Stimulated activated CD8-positive, alpha-beta memory T cell treated with anti-CD3 and anti-CD28 coated beads, Interleukin-2, amount 100 ng/mL, for 1 hour (primary cell): Measurements from ENCODE around the gene CNTNAP2.
"Not testable (repeated sequence)": the region's sequence is repeated elsewhere in the genome, so short reads cannot be mapped to it uniquely, and the experiment has no call there.

Experiments used
- DNase-seq, 2 donors: peaks; one replicate each; pipeline ENCODE4 v3.0.0-alpha.2; 2020; ENCODE audit warnings: low read depth in 2 of 2

Gene CNTNAP2

GRCh38 chr7:147639751-147640150 is 1523.2 kb downstream of the CNTNAP2 start:
- DNase-seq = no peak

- DNase-seq = no peak
Measured at GRCh38 chr7:147640821-147641220, 1524.2 kb downstream of the CNTNAP2 start.

- no peak for DNase-seq
Measured at GRCh38 chr7:147646568-147646967, 1530.0 kb downstream of the CNTNAP2 start.

GRCh38 chr7:147650991-147651390 is 1534.4 kb downstream of the CNTNAP2 start:
- no peak for DNase-seq

GRCh38 chr7:147651601-147652000 is 1535.0 kb downstream of the CNTNAP2 start:
- DNase-seq = no peak

DNA sequence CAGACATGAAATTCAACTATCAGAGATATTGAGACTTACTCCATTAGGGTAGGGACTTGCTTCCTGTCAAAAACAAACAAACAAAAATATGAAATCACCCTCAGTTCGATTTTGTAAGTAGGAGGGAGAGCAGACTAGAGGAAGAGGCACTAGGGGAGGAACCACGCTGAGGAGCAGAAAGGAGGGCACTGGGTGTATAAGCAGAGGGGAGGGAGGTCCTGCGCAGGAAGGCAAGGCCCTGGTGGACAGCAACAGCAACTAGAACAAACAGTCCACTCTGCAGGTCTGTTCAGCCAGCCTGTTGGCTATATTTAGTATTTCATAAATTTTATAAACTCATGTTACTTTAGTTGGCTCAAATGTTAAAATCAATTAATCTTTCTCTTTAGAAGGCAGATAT is 1536.9 kb downstream of the CNTNAP2 start:
- no peak for DNase-seq

GRCh38 chr7:147658392-147658967 is 1541.9 kb downstream of the CNTNAP2 start:
- DNase-seq = no peak

DNA sequence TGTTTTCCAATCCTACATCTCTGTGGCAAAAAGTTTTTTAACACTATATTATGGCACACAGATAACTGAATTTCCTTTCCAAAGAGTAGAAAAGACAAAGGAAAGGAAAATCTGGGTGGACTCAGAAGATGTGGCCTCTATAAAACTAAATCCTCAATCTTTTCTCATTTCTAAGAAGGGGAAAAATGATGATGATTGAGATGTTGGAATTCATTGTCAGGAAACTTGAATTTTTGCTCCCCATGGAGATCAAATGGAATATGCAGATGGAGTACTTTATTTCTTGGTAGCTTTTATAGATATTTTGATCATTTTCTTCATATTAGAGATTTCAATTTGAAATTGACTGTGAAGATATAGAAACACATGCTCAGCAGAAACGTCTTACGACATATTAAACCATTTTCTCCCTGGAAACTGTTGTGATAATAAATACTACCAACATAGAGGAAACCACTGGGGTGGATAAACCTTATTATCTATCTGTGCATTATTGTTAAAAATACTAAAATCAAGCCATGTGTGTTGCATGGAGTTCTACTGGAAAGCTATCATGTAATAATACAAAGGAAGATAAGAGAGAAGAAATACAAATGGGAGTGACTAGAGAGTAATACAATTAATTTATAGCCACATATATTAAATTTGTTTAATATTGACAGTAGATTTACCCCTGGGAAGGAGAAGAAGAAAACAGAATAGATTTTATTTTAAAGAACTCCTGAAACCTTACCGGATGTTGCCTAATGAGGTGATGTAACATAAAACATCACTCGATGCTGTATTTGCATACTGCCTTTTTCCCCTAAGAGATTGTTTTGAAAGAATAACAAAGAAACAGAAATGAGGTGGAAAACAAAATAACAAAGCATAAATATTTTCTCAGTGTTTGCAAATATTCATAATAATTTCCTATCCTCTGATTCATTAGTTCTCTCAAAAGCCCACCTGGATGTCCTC is 1542.7 kb downstream of the CNTNAP2 start:
- no peak for DNase-seq

GRCh38 chr7:147664541-147664940 is 1547.9 kb downstream of the CNTNAP2 start:
- DNase-seq = no peak

DNA sequence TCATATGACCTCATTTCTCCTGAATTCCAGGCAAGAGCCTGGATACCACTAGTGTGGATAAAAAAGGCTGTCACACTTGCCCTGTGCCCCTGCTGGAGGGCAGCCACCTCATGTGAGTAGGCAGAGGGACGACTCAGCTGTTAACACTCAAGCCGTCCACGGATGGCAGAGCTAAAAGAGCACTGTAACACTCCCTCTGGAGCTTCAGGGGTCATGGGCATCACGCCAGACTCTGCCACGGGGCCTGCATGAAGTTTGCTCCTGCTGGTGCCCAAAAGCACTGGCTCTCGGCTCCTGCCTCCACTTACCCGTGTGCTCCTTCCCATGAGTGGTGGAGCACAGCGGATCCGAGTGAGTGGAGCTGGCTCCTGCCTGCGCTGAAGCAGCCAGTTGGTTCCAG is 1554.2 kb downstream of the CNTNAP2 start:
- no peak for DNase-seq

- no peak for DNase-seq
Measured at GRCh38 chr7:147674705-147675104, 1558.1 kb downstream of the CNTNAP2 start.

GRCh38 chr7:147678943-147679342 is 1562.3 kb downstream of the CNTNAP2 start:
- DNase-seq = no peak

- DNase-seq = no peak
Measured at GRCh38 chr7:147681530-147681929, 1564.9 kb downstream of the CNTNAP2 start.

DNA sequence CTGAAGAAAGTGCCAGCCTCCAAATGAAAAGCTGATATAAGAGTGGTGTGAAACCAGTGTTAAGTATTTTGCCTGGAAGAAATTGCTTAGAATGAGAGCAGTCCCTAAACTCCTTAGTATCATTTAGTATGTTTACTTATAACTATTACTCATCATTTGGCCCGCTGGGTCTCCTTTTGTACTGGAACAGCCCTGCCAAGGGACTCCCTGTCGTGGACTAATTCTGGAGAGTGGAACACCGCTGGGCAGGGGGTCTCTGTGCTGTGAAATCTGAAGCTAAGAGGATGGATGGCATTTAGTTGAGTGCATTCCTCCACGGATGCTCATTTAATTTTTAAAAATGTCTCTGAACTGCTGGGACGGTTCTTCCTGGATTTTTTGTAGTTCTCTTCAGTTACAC is 1584.1 kb downstream of the CNTNAP2 start:
- DNase-seq = no peak

DNA sequence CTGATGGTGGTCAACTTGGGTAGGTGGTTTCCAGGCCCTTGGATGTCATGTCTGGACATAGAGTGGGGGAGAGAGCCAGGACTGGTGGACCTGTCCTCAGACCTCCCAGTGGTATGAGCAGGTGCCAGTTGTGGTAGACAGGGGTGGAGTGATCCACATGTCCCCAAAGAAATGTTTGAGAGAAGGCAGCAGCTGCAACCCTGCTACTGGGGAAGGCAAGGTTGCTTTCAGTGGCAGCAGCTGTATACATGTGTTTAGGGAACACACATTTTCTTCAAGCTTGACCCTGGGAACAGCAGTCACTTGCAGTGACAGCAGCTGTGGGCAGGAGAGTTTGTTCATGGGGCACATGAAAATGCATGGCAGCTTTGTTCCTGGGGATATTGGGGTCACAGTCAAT is 1591.3 kb downstream of the CNTNAP2 start:
- no peak for DNase-seq

DNA sequence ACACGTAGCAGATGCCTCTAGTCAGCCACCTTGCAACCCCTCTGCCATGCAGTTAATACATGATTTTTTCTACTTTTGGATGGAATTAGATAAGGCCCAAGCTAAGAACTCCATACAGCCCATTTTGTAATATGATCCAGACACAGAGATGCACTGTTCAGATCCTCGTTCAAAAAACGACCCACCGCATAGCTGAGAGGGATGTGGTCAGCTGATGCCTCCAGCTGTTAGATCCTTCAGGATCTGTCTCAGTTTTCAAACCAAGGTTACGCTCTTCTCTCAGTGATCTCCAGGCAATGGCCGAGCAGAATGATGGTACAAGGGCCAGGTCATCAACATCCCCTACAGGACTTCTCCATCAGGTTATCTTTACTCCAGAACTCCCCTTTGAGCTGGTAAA is 1592.3 kb downstream of the CNTNAP2 start:
- DNase-seq = no peak

- no peak for DNase-seq
Measured at GRCh38 chr7:147711447-147711846, 1594.8 kb downstream of the CNTNAP2 start.

DNA sequence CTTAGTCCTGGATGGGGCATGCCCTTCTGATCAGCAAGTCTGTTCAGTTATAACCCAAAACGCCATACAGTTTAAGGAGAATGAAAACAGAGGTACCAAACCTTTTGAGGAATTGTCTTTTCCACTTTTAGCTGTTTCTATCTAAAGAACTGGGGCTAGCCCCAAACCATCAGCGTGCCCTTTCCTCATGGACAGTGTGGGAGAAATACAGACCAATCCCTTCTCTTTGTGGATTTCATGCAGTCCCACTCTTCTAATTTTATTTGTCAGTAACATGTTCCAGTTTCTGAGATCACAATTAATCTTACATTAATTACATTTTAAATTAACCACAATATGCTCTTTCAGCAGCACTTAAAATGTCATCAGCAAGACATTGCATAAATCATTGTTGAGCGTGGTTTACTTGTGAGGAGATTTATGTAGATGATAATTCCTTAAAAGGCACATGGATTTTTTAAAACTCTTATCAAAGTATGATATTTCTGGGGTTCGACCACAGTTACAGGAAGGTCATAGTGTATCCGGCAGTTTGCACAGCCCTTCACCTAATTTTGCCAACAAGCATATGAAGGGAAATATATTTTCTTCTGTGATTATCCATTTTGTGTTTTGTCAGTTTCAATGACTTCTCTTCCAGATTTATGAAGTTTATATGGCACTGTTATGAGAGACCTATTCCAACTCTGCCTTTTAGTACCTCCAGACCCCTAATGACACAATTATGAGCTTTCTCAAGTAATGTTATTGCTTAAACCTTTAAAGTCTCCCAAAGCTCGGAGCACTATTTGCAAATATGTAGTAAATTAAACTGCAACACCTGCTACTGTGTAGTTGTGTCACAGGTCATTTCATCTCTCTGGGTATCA is 1605.6 kb downstream of the CNTNAP2 start:
- no peak for DNase-seq

GRCh38 chr7:147723536-147723935 is 1606.9 kb downstream of the CNTNAP2 start:
- DNase-seq = no peak

- DNase-seq = no peak
Measured at GRCh38 chr7:147731311-147731710, 1614.7 kb downstream of the CNTNAP2 start.

DNA sequence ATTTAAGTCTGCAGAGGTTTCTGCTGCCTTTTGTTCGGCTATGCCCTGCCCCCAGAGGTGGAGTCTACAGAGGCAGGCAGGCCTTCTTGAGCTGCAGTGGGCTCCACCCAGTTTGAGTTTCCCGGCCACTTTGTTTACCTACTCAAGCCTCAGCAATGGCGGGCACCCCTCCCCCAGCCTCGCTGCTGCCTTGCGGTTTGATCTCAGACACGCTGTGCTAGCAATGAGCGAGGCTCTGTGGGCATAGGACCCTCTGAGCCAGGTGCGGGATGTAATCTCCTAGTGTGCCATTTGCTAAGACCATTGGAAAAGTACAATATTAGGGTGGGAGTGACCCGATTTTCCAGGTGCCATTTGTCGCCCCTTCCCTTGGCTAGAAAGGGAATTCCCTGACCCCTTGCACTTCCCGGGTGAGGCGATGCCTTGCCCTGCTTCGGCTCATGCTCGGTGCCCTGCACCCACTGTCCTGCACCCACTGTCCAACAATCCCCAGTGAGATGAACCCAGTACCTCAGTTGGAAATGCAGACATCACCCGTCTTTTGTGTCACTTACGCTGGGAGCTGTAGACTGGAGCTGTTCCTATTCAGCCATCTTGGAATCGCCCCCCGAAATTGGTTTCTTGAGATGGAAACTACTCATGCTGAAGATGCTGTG is 1621.1 kb downstream of the CNTNAP2 start:
- DNase-seq = not testable (repeated sequence)

DNA sequence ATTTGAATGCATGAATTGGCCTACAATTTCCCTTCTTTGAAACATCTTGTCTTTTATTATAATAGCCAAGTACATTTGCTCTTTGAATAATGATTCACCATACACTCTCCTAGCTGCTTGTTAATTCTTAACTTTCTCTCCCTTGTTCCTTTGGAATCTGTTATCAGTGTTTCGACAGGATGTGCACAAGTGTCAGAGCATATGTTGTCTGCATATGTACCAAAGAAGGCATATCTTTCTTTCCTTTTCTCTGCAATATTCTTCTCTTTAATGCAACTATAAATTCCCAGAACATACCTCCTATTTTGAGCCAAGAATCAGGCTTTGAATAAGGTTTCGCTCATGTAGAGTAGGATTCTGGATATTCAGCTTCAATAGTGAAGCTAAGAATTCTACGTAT is 1625.7 kb downstream of the CNTNAP2 start:
- no peak for DNase-seq
